Omental fat pad (tissue), 4 donors: ENCODE measurements around the gene PEPD. TPM values are rescaled to one million over a fixed set of nuclear protein-coding genes. Genes with fewer than 3 reads are reported as not detected.

Source experiments
- ATAC-seq: fragments of 150-250 bp; one replicate; pipeline ENCODE4 v1.9.1; 2016; ENCODE audit warnings: mild to moderate bottlenecking, moderate library complexity; ENCODE audit not compliant: low FRiP score
- DNase-seq: peaks from one replicate; pipeline ENCODE4 v3.0.0-alpha.2; 2019; ENCODE audit warnings: low spot score
- CTCF ChIP-seq, 3 donors: fragments of 450-650 bp; IDR thresholded peaks; one replicate each; pipeline ENCODE4 v1.5.1; 2016 to 2017; ENCODE audit warnings: antibody characterized with exemption in 3 of 3, mild to moderate bottlenecking in 3 of 3, moderate library complexity in 2 of 3
- total RNA-seq, 4 donors: library from RNA; depleted of rRNA; stranded (reverse); fragments of >200 nt; gene quantifications; one replicate each; pipeline ENCODE4 v1.1.0, GENCODE V29; 2016

PEPD gene
- total RNA-seq, 4 donors from 2014 or later = 78.9 to 99.3 (median 89.8) TPM

DNA sequence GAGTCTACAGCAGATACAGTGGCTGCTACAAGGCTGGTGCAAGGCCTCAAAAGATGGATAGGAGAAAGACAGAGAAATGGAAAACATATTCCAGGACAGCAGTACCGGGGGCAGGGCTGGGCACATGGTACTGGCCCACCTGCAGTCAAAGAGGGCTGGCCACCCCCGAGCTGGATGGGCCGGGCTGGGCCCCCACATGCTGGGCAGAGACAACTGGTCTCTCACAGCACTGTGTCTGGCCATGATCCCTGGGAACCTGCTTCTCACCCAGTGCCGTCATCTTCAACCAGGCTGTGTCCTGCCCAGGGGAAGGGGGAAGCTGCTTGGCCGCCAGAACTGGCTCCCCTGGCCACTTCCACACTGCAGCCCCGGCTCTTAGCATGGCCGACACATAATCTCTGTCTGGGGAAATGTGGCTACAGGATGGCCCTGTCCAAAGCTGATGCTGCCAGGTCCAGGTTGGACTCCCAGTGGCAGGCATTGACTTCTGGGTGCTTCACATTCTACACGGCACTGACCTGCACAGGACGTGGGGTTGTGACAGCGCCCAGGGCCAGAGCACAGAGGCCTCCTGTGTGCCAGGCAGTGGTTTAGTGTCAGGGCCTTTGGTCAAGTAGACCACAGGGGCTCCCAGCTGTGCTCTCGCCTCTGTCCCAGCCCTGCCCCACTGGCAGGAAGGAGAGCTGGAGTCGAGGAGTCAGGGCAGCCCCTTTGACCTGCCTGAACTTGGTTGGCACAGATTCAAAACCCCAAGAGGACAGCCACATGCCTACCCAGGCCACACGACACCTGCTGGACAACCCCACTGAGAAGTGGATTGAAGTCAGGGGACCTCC is 21.7 kb downstream of the PEPD start:
- no peak for TF ChIP-seq CTCF (IDR thresholded peaks at IDR 0.05)
- DNase-seq (no peak), ATAC-seq (no peak)

- TF ChIP-seq CTCF (IDR thresholded peaks at IDR 0.05) = no peak
- DNase-seq (no peak), ATAC-seq (no peak)
Measured at GRCh38 chr19:33499248-33499647, 22.3 kb downstream of the PEPD start.

- DNase-seq (no peak), ATAC-seq (no peak)
- no peak for TF ChIP-seq CTCF (IDR thresholded peaks at IDR 0.05)
Measured at GRCh38 chr19:33498391-33499000, 23.1 kb downstream of the PEPD start.

GRCh38 chr19:33497778-33498175 is 23.8 kb downstream of the PEPD start:
- TF ChIP-seq CTCF (IDR thresholded peaks at IDR 0.05) = no peak
- DNase-seq = no peak
- no peak for ATAC-seq

DNA sequence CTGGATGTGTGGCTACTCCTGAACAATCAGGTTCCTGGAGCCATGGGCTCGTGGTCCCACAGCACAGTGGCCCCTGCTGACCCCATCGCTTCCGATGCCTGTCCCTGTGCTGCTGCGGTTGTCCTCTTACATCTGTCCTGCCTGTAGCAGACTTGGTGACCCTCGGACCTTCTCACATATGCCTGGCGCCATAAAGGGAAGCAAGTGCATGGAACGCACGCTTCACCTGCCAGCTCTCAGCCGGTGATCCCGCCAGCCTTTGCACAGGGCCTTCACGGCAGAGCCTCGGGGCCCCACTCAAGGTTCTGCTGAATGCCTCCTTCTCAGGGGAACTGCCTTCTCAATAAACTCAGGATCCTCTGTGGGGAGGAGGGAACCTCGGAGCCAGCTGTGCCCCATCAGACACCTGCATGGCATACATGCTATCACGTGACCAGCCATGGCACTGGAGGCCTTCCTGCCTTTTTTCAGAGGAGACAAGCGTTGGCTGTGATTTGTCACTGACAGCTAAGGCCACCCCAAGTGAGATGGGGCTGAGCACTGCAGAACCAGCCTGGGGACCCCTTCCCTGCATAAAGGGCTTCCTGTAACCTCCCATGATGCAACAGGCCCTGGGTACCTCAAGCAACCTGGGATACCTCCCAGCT is 24.3 kb downstream of the PEPD start:
- no peak for DNase-seq
- TF ChIP-seq CTCF (IDR thresholded peaks at IDR 0.05) = no peak
- no peak for ATAC-seq

DNA sequence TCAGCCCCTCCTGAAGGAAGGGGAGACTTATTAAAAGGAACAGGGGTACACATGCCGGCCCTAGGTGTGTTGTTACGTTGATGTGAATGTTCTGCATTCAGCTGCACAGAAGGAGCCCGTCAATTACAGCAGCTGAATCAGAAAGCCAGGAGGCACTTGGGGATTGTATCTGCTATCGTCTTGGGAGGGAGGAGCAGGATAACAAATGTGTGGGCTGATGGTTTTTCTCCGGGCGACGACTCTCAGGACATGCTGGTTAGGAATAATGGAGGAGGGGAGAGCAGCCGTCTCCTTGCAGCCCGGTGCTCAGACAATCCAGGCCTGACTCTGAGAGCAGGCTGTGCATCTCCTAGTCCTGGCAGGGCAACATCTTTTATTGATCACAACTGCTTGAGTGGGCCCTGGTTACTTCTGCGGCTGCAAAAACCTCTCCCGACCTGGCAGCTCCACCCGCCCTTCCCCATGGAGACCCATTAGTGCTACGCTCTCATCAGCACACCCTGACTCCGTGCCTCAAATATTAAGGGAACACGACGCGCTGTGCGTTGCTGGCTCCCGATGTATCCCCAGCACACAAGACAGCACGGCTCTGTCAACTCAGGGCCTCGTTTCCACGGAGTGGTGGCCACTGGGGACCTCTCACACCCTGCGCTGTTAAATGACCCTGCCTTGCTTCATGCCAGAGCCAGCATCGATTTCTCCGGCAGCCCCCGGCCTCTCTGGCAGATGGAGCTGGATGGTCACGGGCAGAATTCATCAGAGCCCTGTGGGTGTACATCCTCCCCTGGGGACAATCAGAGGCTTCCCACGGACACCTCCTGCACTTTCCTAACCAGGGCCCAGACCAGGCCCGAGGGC is 25.3 kb downstream of the PEPD start:
- no peak for TF ChIP-seq CTCF (IDR thresholded peaks at IDR 0.05)
- DNase-seq = no peak
- ATAC-seq = no peak
